HG03520 (cell line): ENCODE data around the gene METTL3.

Experiments
- ATAC-seq: cut with Tn5 transposase; IDR thresholded peaks from one replicate; pipeline ENCODE4 v1.9.1; 2021; ENCODE audit warnings: mild to moderate bottlenecking, moderate library complexity; ENCODE audit not compliant: unreplicated experiment

Gene METTL3

GRCh38 chr14:21527318-21527679, 16.2 kb upstream of the METTL3 start:
- ATAC-seq, result no peak

GRCh38 chr14:21526672-21527317, 15.7 kb upstream of the METTL3 start:
- no peak for ATAC-seq

- no peak for ATAC-seq
Measured at GRCh38 chr14:21525962-21526671, 15.0 kb upstream of the METTL3 start, which contains the start of gene SALL2. SALL2 (minus strand) TSS chr14:21526346; CDS start chr14:21526127, 219 bp downstream.

- no peak for ATAC-seq
Measured at GRCh38 chr14:21525571-21525961, 14.4 kb upstream of the METTL3 start.

- ATAC-seq, result no peak
Measured at GRCh38 chr14:21524575-21525490, 13.7 kb upstream of the METTL3 start.

GRCh38 chr14:21523203-21523602, 12.1 kb upstream of the METTL3 start:
- ATAC-seq, result no peak

GRCh38 chr14:21521501-21521900, 10.4 kb upstream of the METTL3 start:
- ATAC-seq, result no peak

GRCh38 chr14:21520767-21521166, 9.6 kb upstream of the METTL3 start:
- ATAC-seq, result no peak

GRCh38 chr14:21518725-21519124, 7.6 kb upstream of the METTL3 start:
- no peak for ATAC-seq

- no peak for ATAC-seq
Measured at GRCh38 chr14:21514341-21514740, 3.2 kb upstream of the METTL3 start.

- ATAC-seq, result no peak
Measured at GRCh38 chr14:21509432-21510143, 1.6 kb downstream of the METTL3 start.

- ATAC-seq, result no peak
Measured at GRCh38 chr14:21506557-21506956, 4.6 kb downstream of the METTL3 start.

GRCh38 chr14:21505012-21505553, 6.1 kb downstream of the METTL3 start:
- ATAC-seq, result no peak

- no peak for ATAC-seq
Measured at GRCh38 chr14:21503376-21503775, 7.8 kb downstream of the METTL3 start.

- ATAC-seq, result no peak
Measured at GRCh38 chr14:21501568-21501967, 9.6 kb downstream of the METTL3 start.

- ATAC-seq, result no peak
Measured at GRCh38 chr14:21498540-21499526, 12.3 kb downstream of the METTL3 start.

GRCh38 chr14:21496453-21496852, 14.7 kb downstream of the METTL3 start:
- ATAC-seq, result no peak

- no peak for ATAC-seq
Measured at GRCh38 chr14:21494902-21495762, 16.0 kb downstream of the METTL3 start.
